WTC11 (cell line): ENCODE data around the gene TEX35. TPM values are rescaled to one million over a fixed set of nuclear protein-coding genes. Genes with fewer than 3 reads are reported as not detected.

Source experiments
- ATAC-seq: fragments of 200-7000 bp; cut with Tn5 transposase; 2 replicates; pipeline ENCODE4 v1.10.0; 2021; ENCODE audit warnings: mild to moderate bottlenecking, moderate library complexity
- CTCF ChIA-PET: fragments of 300-600 bp; sonication (Branson Sonifier 250); formaldehyde crosslinking; loops from one replicate; lab custom pipeline; 2021; ENCODE audit warnings: antibody characterized with exemption; lab: Charles Lee
- POLR2A ChIA-PET: fragments of 350-600 bp; sonication (Branson Sonifier 250); formaldehyde crosslinking; loops from one replicate; lab custom pipeline; 2021; ENCODE audit warnings: antibody characterized with exemption; lab: Charles Lee
- DNase-seq: peaks from one replicate; pipeline ENCODE4 v3.0.0; 2021; ENCODE audit warnings: low spot score
- H3K27ac Mint-ChIP-seq: 2 replicates; pipeline ENCODE4 v1.8.0; 2021; ENCODE audit warnings: mixed read lengths
- H3K27me3 Mint-ChIP-seq: 2 replicates; pipeline ENCODE4 v1.8.0; 2021; ENCODE audit warnings: low read depth, mild to moderate bottlenecking, moderate library complexity, mixed read lengths
- H3K36me3 Mint-ChIP-seq: 2 replicates; pipeline ENCODE4 v1.8.0; 2021; ENCODE audit warnings: mixed read lengths
- H3K4me1 Mint-ChIP-seq: 2 replicates; pipeline ENCODE4 v1.8.0; 2022; ENCODE audit warnings: mixed read lengths
- H3K4me3 Mint-ChIP-seq: 2 replicates; pipeline ENCODE4 v1.8.0; 2021; ENCODE audit warnings: mild to moderate bottlenecking, moderate library complexity, mixed read lengths
- H3K9me3 Mint-ChIP-seq: 2 replicates; pipeline ENCODE4 v1.8.0; 2021; ENCODE audit warnings: mixed read lengths
- ATF6 ChIP-seq: sonication (generic); formaldehyde crosslinking; IDR thresholded peaks from 2 replicates; pipeline ENCODE4 v1.8.1; 2023; ENCODE audit warnings: mild to moderate bottlenecking, missing genetic modification reagents
- CBFB ChIP-seq: sonication (generic); formaldehyde crosslinking; IDR thresholded peaks from 2 replicates; pipeline ENCODE4 v1.8.1; 2022; ENCODE audit warnings: mild to moderate bottlenecking, low read depth, missing genetic modification reagents
- CDX4 ChIP-seq: fragments of 250-450 bp; sonication (Bioruptor Pico); IDR thresholded peaks from 2 replicates; pipeline ENCODE4 v1.9.0; 2021; ENCODE audit warnings: moderate library complexity, mild to moderate bottlenecking, inconsistent platforms, borderline replicate concordance
- CREM ChIP-seq: sonication (generic); formaldehyde crosslinking; IDR thresholded peaks from 2 replicates; pipeline ENCODE4 v1.8.1; 2022; ENCODE audit warnings: mild to moderate bottlenecking, missing genetic modification reagents, moderate library complexity
- ESRRA ChIP-seq: sonication (generic); formaldehyde crosslinking; IDR thresholded peaks from 2 replicates; pipeline ENCODE4 v1.8.1; 2022; ENCODE audit warnings: mild to moderate bottlenecking, missing genetic modification reagents, borderline replicate concordance
- FOXP1 ChIP-seq: sonication (generic); formaldehyde crosslinking; IDR thresholded peaks from 2 replicates; pipeline ENCODE4 v1.8.0; 2022; ENCODE audit warnings: missing genetic modification reagents, mild to moderate bottlenecking, moderate library complexity, borderline replicate concordance
- GRHL2 ChIP-seq: fragments of 250-450 bp; sonication (Bioruptor Pico); IDR thresholded peaks from 2 replicates; pipeline ENCODE4 v1.8.0; 2022; ENCODE audit warnings: mild to moderate bottlenecking, moderate library complexity; ENCODE audit not compliant: insufficient replicate concordance, severe bottlenecking
- PREB ChIP-seq: sonication (generic); formaldehyde crosslinking; IDR thresholded peaks from 2 replicates; pipeline ENCODE4 v1.8.1; 2022; ENCODE audit warnings: mild to moderate bottlenecking, missing genetic modification reagents, moderate library complexity, borderline replicate concordance
- PRRX2 ChIP-seq: fragments of 250-450 bp; sonication (Bioruptor Pico); IDR thresholded peaks from 2 replicates; pipeline ENCODE4 v1.8.0; 2021; ENCODE audit warnings: mild to moderate bottlenecking
- TEAD1 ChIP-seq: sonication (generic); formaldehyde crosslinking; IDR thresholded peaks from 2 replicates; pipeline ENCODE4 v1.8.0; 2022; ENCODE audit warnings: mild to moderate bottlenecking, missing genetic modification reagents
- TP53 ChIP-seq: sonication (generic); formaldehyde crosslinking; IDR thresholded peaks from 2 replicates; pipeline ENCODE4 v1.8.1; 2023; ENCODE audit warnings: mild to moderate bottlenecking, missing genetic modification reagents
- ZNF121 ChIP-seq: sonication (generic); formaldehyde crosslinking; IDR thresholded peaks from 2 replicates; pipeline ENCODE4 v1.8.0; 2023; ENCODE audit warnings: missing genetic modification reagents
- ZNF317 ChIP-seq: sonication (generic); formaldehyde crosslinking; IDR thresholded peaks from 2 replicates; pipeline ENCODE4 v1.8.1; 2023; ENCODE audit warnings: low read depth, mild to moderate bottlenecking, moderate library complexity, missing genetic modification reagents, borderline replicate concordance
- ZNF671 ChIP-seq: fragments of 250-450 bp; sonication (Bioruptor Pico); IDR thresholded peaks from 2 replicates; pipeline ENCODE4 v1.8.0; 2021; ENCODE audit warnings: mild to moderate bottlenecking
- total RNA-seq: library from RNA; stranded (reverse); gene quantifications from 3 replicates; pipeline ENCODE4 v1.2.3, GENCODE V29; 2021
- TF ChIP-seq, protein P1 (sequence below): fragments of 250-450 bp; sonication (Bioruptor Pico); conservative IDR thresholded peaks from 2 replicates; pipeline ENCODE4 v1.9.0; 2021; ENCODE audit warnings: mild to moderate bottlenecking
- TF ChIP-seq, protein P2 (sequence below): sonication (generic); formaldehyde crosslinking; IDR thresholded peaks from 2 replicates; pipeline ENCODE4 v1.8.1; 2023; ENCODE audit warnings: mild to moderate bottlenecking, moderate library complexity, missing genetic modification reagents
- TF ChIP-seq, protein P3 (sequence below): fragments of 250-450 bp; sonication (Bioruptor Pico); IDR thresholded peaks from 2 replicates; pipeline ENCODE4 v1.8.0; 2021; ENCODE audit warnings: mild to moderate bottlenecking
- TF ChIP-seq, protein P4 (sequence below): sonication (generic); formaldehyde crosslinking; IDR thresholded peaks from 2 replicates; pipeline ENCODE4 v1.8.1; 2022; ENCODE audit warnings: low read depth, missing genetic modification reagents, borderline replicate concordance
- TF ChIP-seq, protein P5 (sequence below): fragments of 250-450 bp; sonication (Bioruptor Pico); IDR thresholded peaks from 2 replicates; pipeline ENCODE4 v1.9.0; 2021; ENCODE audit warnings: mild to moderate bottlenecking

The TEX35 gene
- total RNA-seq, 1 experiment from 2014 or later: not detected

GRCh38 chr1:178495158-178495557 is 17.8 kb upstream of the TEX35 start:
- CTCF ChIA-PET: interaction anchor here (1.1 to 1.5 kb wide), 3 partner anchors 10 to 195 kb away, joined by 3 to 5 read pairs (median 3); no protein-coding TSS in a partner anchor
- POLR2A ChIA-PET: no interaction called here
- no peak for ATAC-seq
- no peak overlapping the region for H3K4me3 Mint-ChIP-seq
- TF ChIP-seq, protein P1, sequence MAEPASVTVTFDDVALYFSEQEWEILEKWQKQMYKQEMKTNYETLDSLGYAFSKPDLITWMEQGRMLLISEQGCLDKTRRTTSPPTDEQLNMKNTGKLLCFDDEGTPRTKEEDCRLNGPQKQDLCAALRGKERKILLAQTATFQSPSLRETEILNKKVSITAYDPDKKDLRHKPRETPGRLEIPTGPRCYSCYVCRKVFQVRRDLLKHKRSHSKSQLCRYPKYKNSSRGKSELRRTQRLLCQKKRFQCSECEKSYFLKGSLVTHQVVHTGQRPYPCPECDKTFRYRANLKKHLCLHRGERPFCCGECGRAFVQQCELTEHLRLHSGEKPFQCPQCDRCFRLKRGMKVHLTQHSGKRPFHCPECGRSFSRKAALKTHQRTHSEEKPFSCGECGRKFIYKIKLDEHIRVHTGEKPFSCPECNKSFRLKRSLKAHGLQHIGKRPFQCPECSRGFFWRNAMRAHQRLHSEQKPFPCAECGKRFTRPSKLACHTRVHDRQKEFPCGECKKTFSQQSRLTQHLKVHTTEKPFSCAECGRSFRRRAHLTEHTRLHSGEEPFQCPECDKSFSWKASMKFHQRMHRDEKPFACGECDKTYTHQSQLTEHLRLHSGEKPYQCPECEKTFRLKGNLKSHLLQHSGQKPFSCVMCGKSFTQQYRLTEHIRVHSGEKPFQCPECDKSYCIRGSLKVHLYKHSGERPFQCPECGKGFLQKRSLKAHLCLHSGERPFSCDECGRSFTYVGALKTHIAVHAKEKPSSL: no peak
- TF ChIP-seq, protein P2, sequence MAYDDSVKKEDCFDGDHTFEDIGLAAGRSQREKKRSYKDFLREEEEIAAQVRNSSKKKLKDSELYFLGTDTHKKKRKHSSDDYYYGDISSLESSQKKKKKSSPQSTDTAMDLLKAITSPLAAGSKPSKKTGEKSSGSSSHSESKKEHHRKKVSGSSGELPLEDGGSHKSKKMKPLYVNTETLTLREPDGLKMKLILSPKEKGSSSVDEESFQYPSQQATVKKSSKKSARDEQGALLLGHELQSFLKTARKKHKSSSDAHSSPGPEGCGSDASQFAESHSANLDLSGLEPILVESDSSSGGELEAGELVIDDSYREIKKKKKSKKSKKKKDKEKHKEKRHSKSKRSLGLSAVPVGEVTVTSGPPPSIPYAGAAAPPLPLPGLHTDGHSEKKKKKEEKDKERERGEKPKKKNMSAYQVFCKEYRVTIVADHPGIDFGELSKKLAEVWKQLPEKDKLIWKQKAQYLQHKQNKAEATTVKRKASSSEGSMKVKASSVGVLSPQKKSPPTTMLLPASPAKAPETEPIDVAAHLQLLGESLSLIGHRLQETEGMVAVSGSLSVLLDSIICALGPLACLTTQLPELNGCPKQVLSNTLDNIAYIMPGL: no peak
- TF ChIP-seq FOXP1 (CRISPR knock-in tag): no peak
- TF ChIP-seq ATF6 (CRISPR knock-in tag): no peak
- TF ChIP-seq, protein P3, sequence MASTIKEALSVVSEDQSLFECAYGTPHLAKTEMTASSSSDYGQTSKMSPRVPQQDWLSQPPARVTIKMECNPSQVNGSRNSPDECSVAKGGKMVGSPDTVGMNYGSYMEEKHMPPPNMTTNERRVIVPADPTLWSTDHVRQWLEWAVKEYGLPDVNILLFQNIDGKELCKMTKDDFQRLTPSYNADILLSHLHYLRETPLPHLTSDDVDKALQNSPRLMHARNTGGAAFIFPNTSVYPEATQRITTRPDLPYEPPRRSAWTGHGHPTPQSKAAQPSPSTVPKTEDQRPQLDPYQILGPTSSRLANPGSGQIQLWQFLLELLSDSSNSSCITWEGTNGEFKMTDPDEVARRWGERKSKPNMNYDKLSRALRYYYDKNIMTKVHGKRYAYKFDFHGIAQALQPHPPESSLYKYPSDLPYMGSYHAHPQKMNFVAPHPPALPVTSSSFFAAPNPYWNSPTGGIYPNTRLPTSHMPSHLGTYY (CRISPR knock-in tag): no peak
- TF ChIP-seq, protein P4, sequence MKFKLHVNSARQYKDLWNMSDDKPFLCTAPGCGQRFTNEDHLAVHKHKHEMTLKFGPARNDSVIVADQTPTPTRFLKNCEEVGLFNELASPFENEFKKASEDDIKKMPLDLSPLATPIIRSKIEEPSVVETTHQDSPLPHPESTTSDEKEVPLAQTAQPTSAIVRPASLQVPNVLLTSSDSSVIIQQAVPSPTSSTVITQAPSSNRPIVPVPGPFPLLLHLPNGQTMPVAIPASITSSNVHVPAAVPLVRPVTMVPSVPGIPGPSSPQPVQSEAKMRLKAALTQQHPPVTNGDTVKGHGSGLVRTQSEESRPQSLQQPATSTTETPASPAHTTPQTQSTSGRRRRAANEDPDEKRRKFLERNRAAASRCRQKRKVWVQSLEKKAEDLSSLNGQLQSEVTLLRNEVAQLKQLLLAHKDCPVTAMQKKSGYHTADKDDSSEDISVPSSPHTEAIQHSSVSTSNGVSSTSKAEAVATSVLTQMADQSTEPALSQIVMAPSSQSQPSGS (CRISPR knock-in tag): no peak
- TF ChIP-seq ZNF671 (CRISPR knock-in tag): no peak
- no peak for TF ChIP-seq CDX4 (CRISPR knock-in tag)
- TF ChIP-seq, all 79 proteins: peak for 0
- DNase-seq: no peak
- Mint-ChIP-seq H3K4me1 (peaks cover 9% of the 10 kb centered on the region), H3K36me3 (no peaks in the 10 kb centered on the region), H3K27me3 (no peaks in the 10 kb centered on the region; the same call in 1 of the 2 replicates), H3K9me3 (no peaks in the 10 kb centered on the region), H3K27ac (no peak overlapping the region)

GRCh38 chr1:178495741-178496409 is 17.0 kb upstream of the TEX35 start:
- Mint-ChIP-seq H3K4me3 (no peak overlapping the region), H3K4me1 (peaks cover 13% of the 10 kb centered on the region)
- POLR2A ChIA-PET: no interaction called here
- TF ChIP-seq PREB (CRISPR knock-in tag) (no peak), ZNF317 (CRISPR knock-in tag) (no peak), TP53 (CRISPR knock-in tag) (no peak), CBFB (CRISPR knock-in tag) (no peak), ZNF121 (CRISPR knock-in tag) (no peak), GRHL2 (no peak), ESRRA (CRISPR knock-in tag) (no peak), FOXP1 (CRISPR knock-in tag) (no peak), PRRX2 (CRISPR knock-in tag) (no peak), CREM (CRISPR knock-in tag) (no peak), TEAD1 (no peak)
- TF ChIP-seq, protein P5, sequence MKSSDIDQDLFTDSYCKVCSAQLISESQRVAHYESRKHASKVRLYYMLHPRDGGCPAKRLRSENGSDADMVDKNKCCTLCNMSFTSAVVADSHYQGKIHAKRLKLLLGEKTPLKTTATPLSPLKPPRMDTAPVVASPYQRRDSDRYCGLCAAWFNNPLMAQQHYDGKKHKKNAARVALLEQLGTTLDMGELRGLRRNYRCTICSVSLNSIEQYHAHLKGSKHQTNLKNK (CRISPR knock-in tag): no peak

More at GRCh38 chr1:178495741-178496409, 17.0 kb upstream of the TEX35 start:
- no peaks in the 10 kb centered on the region for H3K36me3 Mint-ChIP-seq
- DNase-seq: no peak
- CTCF ChIA-PET: interaction anchor here (1.4 kb wide), 1 partner anchor 196 kb away, joined by 3 read pairs; no protein-coding TSS in a partner anchor
- H3K27ac Mint-ChIP-seq: no peak overlapping the region
- H3K27me3 Mint-ChIP-seq: no peaks in the 10 kb centered on the region; the same call in 1 of the 2 replicates
- peak; percentile 32 for ATAC-seq
- H3K9me3 Mint-ChIP-seq: no peaks in the 10 kb centered on the region
